GM12878 (cell line): ENCODE measurements around the gene KCTD14.

Experiments used
- CBX5 ChIP-seq: sonication (generic); IDR thresholded peaks from 2 replicates; pipeline ENCODE4 v1.6.1; 2016; ENCODE audit warnings: low read depth, moderate library complexity, mild to moderate bottlenecking, inconsistent platforms
- EZH2 ChIP-seq: IDR thresholded peaks from 2 replicates; pipeline ENCODE4 v1.6.1; 2012; ENCODE audit warnings: low read depth, mild to moderate bottlenecking, control low read depth, inconsistent platforms, low read length, borderline replicate concordance; ENCODE audit not compliant: control insufficient read depth
- MYC ChIP-seq: IDR thresholded peaks from 2 replicates; pipeline ENCODE4 v1.6.1; 2011; ENCODE audit warnings: mild to moderate bottlenecking, low read length, moderate library complexity, inconsistent platforms; ENCODE audit not compliant: insufficient read depth, insufficient replicate concordance, insufficient read length, severe bottlenecking
- TF ChIP-seq, protein P1 (sequence below), 3 experiments: IDR thresholded peaks in 2 of 3; conservative IDR thresholded peaks in 1 of 3; 2 replicates each; pipeline ENCODE4 v1.5.1; 2011; ENCODE audit warnings: low read depth in 3 of 3, low read length in 3 of 3, mild to moderate bottlenecking in 3 of 3, control low read depth in 2 of 3, moderate library complexity in 2 of 3, inconsistent platforms in 1 of 3, mixed read lengths in 1 of 3; ENCODE audit not compliant: control insufficient read depth in 2 of 3, insufficient read depth in 1 of 3; ENCODE audit errors: extremely low read depth in 1 of 3
- TF ChIP-seq, protein P2 (sequence below): IDR thresholded peaks from 2 replicates; pipeline ENCODE4 v1.6.1; 2012; ENCODE audit warnings: mild to moderate bottlenecking, low read depth, low read length

DNA sequence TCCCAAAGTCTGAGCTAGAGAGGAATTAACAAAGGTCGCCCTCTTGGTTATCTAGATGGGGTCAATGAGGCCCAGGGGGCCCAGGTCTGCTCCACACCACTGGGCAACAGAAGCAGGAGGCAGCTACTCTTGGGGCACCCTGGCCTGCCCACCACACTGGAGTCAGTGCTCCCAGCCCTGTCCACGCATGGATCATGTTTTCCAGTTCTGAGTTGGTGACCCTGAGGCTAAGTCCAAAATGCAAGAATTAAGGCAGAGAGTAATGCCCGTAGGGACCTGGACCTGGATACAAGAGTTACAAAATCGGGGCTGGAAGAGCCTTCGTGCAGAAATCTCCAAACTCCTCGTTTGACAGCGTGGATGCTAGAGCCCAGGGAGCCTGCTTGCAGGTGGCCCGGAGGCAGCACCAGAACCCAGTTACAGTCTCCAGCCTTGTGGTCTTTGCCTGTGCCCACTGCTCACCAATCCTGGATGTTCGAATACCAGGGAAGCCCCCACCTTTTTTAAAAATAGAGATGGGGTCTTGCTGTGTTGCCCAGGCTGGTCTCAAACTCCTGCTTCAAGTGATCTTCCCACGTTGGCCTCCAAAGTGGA is 34.5 kb upstream of the KCTD14 start:
- TF ChIP-seq, protein P1, sequence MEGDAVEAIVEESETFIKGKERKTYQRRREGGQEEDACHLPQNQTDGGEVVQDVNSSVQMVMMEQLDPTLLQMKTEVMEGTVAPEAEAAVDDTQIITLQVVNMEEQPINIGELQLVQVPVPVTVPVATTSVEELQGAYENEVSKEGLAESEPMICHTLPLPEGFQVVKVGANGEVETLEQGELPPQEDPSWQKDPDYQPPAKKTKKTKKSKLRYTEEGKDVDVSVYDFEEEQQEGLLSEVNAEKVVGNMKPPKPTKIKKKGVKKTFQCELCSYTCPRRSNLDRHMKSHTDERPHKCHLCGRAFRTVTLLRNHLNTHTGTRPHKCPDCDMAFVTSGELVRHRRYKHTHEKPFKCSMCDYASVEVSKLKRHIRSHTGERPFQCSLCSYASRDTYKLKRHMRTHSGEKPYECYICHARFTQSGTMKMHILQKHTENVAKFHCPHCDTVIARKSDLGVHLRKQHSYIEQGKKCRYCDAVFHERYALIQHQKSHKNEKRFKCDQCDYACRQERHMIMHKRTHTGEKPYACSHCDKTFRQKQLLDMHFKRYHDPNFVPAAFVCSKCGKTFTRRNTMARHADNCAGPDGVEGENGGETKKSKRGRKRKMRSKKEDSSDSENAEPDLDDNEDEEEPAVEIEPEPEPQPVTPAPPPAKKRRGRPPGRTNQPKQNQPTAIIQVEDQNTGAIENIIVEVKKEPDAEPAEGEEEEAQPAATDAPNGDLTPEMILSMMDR (IDR thresholded peaks at IDR 0.05 in 2 of 3, conservative IDR thresholded peaks at IDR 0.05 in 1 of 3; ENCODE audit: control insufficient read depth in 2 of 3, extremely low read depth in 1 of 3, insufficient read depth in 1 of 3, low read depth in 3 of 3, low read length in 3 of 3): no peak
- TF ChIP-seq, protein P2, sequence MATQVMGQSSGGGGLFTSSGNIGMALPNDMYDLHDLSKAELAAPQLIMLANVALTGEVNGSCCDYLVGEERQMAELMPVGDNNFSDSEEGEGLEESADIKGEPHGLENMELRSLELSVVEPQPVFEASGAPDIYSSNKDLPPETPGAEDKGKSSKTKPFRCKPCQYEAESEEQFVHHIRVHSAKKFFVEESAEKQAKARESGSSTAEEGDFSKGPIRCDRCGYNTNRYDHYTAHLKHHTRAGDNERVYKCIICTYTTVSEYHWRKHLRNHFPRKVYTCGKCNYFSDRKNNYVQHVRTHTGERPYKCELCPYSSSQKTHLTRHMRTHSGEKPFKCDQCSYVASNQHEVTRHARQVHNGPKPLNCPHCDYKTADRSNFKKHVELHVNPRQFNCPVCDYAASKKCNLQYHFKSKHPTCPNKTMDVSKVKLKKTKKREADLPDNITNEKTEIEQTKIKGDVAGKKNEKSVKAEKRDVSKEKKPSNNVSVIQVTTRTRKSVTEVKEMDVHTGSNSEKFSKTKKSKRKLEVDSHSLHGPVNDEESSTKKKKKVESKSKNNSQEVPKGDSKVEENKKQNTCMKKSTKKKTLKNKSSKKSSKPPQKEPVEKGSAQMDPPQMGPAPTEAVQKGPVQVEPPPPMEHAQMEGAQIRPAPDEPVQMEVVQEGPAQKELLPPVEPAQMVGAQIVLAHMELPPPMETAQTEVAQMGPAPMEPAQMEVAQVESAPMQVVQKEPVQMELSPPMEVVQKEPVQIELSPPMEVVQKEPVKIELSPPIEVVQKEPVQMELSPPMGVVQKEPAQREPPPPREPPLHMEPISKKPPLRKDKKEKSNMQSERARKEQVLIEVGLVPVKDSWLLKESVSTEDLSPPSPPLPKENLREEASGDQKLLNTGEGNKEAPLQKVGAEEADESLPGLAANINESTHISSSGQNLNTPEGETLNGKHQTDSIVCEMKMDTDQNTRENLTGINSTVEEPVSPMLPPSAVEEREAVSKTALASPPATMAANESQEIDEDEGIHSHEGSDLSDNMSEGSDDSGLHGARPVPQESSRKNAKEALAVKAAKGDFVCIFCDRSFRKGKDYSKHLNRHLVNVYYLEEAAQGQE: no peak
- TF ChIP-seq MYC (no peak), CBX5 (no peak), EZH2 (no peak)
